Measurements from ENCODE around the gene CABP2. TPM values are rescaled to one million over a fixed set of nuclear protein-coding genes. Genes with fewer than 3 reads are reported as not detected.

The CABP2 gene
- total RNA-seq, 6 donors from 2014 or later: not detected

GRCh38 chr11:67500831-67501715 lies 22.2 kb downstream of the CABP2 start:
- ATAC-seq (ENCODE audit: low FRiP score in 2 of 2) (no peak), DNase-seq (no peak)
- no peak overlapping the region for H3K27ac ChIP-seq
- H3K36me3 ChIP-seq: peaks cover 0 to 43% (median 25%) of the 10 kb centered on the region in 4 donors
- 84 to 93% methylated on average over 8 to 9 of the region's 9 CpGs for WGBS, 2 donors
- no peaks in the 10 kb centered on the region for H3K9me3 ChIP-seq
- no peak overlapping the region for H3K4me3 ChIP-seq
- peaks cover 14 to 30% (median 23%) of the 10 kb centered on the region in 4 donors for H3K4me1 ChIP-seq
- TF ChIP-seq POLR2AphosphoS5 (IDR thresholded peaks at IDR 0.05) (no peak), POLR2A (IDR thresholded peaks at IDR 0.05) (no peak), EP300 (IDR thresholded peaks at IDR 0.05) (no peak), CTCF (IDR thresholded peaks at IDR 0.05) (no peak)
- H3K27me3 ChIP-seq: no peaks in the 10 kb centered on the region

DNA sequence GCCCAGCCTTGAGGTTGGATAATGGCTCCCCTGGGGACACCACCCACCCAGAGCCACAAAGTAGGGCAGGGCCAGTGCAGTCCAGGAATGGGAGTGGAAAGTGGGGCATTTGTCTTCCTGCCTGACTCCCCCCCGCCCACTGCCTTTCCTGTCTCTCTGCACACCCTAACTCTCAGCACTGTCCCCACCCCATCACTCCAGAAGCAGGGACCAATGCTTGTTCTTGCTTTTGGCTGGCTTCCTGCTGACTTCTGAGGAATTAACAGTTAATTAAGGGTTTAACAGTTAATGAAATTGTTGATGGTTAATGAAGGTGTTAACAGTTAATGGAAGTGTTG lies 22.8 kb downstream of the CABP2 start:
- H3K36me3 ChIP-seq: peaks cover 0 to 49% (median 27%) of the 10 kb centered on the region in 4 donors
- H3K27me3 ChIP-seq: no peaks in the 10 kb centered on the region

GRCh38 chr11:67499808-67500483 lies 23.3 kb downstream of the CABP2 start:
- 97% methylated on average over 18 of the region's 26 CpGs; no CpG with 5 or more reads in 1 of the 2 donors for WGBS, 2 donors
- TF ChIP-seq EP300 (IDR thresholded peaks at IDR 0.05): no peak
- no peak for TF ChIP-seq POLR2A (IDR thresholded peaks at IDR 0.05)
- TF ChIP-seq POLR2AphosphoS5 (IDR thresholded peaks at IDR 0.05): no peak
- no peak for TF ChIP-seq CTCF (IDR thresholded peaks at IDR 0.05)
- Histone ChIP-seq H3K36me3 (peaks cover 0 to 54% (median 32%) of the 10 kb centered on the region in 4 donors), H3K27me3 (no peaks in the 10 kb centered on the region), H3K27ac (no peak overlapping the region), H3K4me3 (no peak overlapping the region), H3K9me3 (no peaks in the 10 kb centered on the region), H3K4me1 (peaks cover 6 to 18% (median 13%) of the 10 kb centered on the region in 4 donors)
- DNase-seq (peak in 1 of 2 donors; percentile 79), ATAC-seq (ENCODE audit: low FRiP score in 2 of 2) (no peak)

More for the DNA sequence above, 22.8 kb downstream of the CABP2 start:
- no peak for TF ChIP-seq POLR2AphosphoS5 (IDR thresholded peaks at IDR 0.05)
- no peak for TF ChIP-seq POLR2A (IDR thresholded peaks at IDR 0.05)
- no peak for TF ChIP-seq CTCF (IDR thresholded peaks at IDR 0.05)
- no peak for TF ChIP-seq EP300 (IDR thresholded peaks at IDR 0.05)
- H3K27ac ChIP-seq: no peak overlapping the region
- H3K9me3 ChIP-seq: no peaks in the 10 kb centered on the region
- no peak for DNase-seq
- no peak for ATAC-seq (ENCODE audit: low FRiP score in 2 of 2)
- H3K4me3 ChIP-seq: no peak overlapping the region
- H3K4me1 ChIP-seq: peaks cover 8 to 23% (median 17%) of the 10 kb centered on the region in 4 donors
- WGBS, 2 donors: 64 to 76% methylated on average over 1 of the region's 1 CpG

- DNase-seq (no peak), ATAC-seq (ENCODE audit: low FRiP score in 2 of 2) (no peak)
- no peaks in the 10 kb centered on the region for H3K27me3 ChIP-seq
- no peak overlapping the region for H3K4me3 ChIP-seq
- 82 to 85% methylated on average over 12 to 21 of the region's 21 CpGs for WGBS, 2 donors
- TF ChIP-seq POLR2AphosphoS5 (IDR thresholded peaks at IDR 0.05) (no peak), POLR2A (IDR thresholded peaks at IDR 0.05) (no peak), CTCF (IDR thresholded peaks at IDR 0.05) (no peak), EP300 (IDR thresholded peaks at IDR 0.05) (no peak)
- no peaks in the 10 kb centered on the region for H3K9me3 ChIP-seq
- H3K4me1 ChIP-seq: peaks cover under 1 to 4% (median 2%) of the 10 kb centered on the region in 4 donors
- H3K36me3 ChIP-seq: peaks cover 4 to 67% (median 43%) of the 10 kb centered on the region in 4 donors
- peak overlapping the region in 1 of 4 donors; percentile 53 for H3K27ac ChIP-seq
Observed at GRCh38 chr11:67498544-67498972, 24.7 kb downstream of the CABP2 start.

All from upper lobe of left lung (tissue), 6 donors.